GM19239 (cell line): ENCODE results near the gene EDAR.

Source experiments
- DNase-seq: peaks from one replicate; pipeline ENCODE4 v3.0.0; 2011; ENCODE audit warnings: low spot score; ENCODE audit not compliant: insufficient read length
- FAIRE-seq: peaks from 2 replicates; lab custom pipeline; 2011; peaks lifted over from hg19 to GRCh38; lab: Jason Lieb, UNC

Gene EDAR

DNA sequence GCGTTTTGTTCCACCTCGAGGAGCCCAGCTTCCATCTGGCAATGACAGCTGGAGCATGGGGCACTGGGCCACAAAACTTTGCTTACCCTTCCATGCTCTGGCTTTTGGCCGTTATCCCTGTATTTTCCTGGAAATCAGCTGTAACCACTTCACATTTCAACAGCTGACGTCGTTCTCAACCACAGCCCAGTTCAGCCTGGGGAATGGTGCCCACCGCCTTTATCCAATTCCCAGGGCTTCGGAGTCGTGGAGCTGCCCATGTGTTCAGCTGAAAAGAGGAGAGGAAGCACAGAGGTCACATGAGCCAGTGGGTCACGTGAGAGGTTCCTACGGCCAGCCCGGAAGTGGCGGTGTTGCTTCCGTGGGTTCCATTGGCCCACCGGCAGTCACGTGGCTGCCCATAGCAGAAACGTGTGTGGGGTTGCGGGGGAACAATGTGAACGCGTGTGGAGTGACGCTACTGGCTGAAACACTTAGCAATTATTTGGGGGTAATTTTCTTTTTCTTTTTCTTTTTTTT, 16.7 kb upstream of the EDAR start:
- no peak for DNase-seq
- FAIRE-seq: no peak

DNA sequence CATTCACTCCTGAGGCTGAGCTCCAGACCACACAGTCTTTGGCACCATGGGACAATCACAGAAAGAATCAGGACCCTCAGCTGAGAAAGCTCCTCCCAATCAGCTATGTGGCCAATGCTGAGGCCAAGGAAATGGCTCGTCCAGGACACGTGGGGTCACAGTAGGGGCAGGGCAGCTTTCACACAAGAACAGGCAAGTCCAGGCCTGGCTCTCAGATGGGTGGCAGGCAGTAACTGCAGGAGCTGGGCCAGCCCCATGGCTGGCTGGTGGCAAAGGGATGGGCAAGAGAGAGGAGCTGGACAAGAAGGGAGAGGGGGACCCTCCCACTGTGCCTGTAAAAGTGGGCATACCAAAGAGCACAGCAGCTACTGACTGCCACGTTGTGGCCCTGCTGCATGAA, 12.2 kb upstream of the EDAR start:
- FAIRE-seq (no peak), DNase-seq (no peak)

DNA sequence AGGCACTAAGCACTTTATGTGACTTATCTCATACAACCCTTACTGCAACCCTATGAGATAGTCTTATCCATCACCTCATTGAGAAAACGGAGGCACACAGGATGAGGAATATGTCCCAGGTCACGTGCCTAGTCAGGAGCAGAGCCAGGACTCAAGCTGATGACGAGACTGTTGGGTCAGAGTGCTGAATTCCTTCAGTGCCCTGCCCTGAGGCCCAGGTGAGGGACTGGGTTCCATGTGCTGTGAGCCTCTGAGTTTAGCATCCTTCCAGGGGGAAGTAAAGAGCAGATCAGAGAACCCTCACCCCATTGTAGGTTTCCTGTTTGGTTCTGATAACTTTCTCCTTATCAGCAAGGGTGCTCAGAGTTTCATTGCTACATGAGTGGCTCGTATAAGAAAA, 11.7 kb upstream of the EDAR start:
- no peak for FAIRE-seq
- no peak for DNase-seq

DNA sequence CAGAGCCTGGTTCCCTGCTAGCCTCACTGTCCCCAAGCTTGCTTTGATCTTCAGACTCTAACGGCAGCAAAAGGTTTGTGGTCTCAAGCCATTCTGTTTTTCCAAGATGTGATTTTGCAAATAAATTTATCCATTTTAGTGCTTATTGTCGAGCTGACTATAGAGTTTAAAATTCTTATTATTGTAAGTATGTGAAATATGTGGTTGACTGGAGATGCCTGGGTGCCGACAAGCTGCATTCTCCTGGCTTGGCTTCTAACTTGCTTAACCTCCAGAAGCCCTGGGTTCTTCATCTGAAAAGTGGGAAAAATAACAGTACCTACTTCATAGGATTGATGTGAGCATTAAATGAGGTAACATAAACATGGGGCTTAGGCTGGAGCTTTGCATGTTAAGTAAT, 9.9 kb upstream of the EDAR start:
- FAIRE-seq (no peak), DNase-seq (no peak)

DNA sequence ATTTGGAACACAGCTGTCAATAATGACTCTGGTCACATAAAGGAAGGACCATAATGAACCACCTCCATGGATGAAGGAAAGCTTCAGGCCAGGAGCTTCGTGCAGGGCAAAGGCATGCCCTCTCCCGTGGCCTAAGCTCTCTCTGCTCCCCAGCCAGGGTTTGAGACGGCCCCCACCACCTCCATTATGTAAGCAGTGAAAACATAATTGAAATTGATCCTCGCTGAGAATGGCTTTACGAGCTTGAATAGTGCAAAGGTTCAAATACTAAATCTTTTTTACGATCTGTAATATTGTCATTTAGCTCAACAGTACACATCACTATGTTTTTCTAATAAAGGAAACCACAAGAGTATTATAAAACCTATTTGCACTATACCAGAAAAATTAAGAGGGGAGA, 5.2 kb upstream of the EDAR start:
- DNase-seq (no peak), FAIRE-seq (no peak)

DNA sequence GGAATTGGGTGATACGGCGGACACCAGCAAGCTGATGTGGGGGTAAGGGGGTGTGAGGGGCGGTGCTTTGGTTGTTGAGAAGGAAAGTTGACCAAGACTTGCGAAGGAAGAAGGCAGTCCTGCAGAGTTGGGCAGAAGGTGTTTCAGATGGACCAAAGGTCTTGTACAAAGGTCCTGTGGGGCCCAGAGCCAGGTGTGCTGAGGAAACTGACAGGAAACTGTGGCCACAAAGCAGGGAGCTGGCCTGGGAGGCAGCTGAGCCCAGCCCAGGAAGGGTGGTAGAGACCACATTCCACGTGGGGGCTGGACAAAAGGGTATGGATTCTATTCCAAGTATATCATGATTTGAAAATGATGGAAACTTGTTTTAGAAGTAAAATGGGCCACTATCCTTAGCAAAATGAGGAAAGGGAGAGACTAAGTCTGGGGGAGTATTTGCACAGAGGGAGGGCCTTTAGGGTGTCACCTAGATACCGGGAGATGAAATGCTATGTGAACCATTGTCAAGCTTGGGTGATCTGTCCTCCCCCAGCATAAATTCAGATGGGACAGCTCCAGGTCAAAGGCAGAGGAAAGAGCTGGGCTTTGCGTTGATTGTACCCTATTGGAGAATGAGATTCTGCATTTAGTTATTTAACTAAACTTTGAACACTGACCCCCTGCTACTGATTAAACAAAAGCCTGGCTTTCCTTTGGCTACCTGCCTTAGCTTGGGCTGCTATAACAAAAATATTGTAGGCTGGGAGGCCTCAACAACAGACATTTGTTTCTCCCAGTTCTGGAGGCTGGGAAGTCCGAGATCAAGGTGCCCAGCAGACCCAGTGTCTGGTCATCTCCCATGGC, 4.3 kb upstream of the EDAR start:
- FAIRE-seq (no peak), DNase-seq (no peak)

DNA sequence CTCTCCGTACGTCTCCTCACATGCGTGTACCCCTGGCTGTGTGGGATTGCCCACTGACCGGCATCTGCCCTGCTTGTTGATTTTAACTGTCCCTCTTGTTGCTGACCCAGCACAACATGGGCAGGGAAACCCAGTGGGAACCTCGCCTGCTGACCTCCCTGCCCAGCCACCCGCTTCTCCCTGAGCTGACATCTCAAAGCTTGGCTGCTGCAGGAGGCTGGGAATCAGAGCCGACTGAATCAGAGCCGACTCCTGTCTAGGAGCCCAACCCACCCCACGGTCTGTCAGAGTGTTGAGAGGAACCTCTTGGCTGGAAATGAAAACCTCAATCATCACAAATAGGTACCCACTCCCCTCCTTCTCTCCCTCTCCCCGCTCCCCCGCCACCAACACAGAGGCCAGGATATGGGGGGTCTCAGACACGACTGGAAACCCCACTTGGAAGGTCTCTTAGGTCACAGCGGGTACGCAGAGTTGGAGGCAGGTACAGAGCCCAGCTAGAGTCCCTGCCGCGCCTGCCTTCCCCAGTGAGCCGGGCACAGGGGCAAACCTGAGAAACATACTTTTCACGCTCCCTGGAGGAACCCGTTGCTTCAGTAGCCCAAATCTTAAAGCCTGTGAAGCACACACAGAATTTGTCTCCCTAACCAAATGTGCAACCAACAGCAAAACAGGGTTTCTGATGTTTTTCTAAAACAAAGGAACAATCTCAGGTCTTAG, 784 bp downstream of the EDAR start:
- DNase-seq: no peak

DNA sequence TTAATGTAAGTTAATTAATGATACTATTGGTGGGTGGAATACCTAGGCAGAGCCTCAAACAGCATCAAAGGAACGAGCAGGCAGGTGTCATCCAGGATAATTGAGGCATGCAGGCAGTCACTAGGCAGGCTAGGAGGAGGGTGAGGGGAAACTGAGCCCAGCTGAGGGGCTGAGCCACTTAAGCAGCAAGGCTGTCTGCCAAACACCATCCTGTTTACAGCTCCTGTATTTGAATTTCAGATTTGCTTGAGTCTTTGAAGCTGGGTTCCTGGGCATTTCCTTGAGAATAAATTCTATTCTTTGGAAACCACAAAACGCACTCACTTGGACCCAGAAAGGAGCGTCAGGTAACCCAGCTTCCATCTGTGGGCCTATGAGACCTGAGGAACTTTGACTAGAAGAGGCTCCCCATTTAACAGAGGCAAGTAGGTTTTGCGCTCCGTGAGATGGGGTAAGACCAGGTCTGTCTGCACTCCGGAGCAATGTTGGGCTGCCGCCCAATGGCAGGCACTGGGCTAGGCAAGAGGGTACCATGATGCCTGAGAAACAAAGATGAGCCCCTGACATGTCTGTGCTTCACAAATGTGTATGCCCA, 2.0 kb downstream of the EDAR start:
- FAIRE-seq: no peak

More for the DNA sequence above, 784 bp downstream of the EDAR start:
- FAIRE-seq: no peak

DNA sequence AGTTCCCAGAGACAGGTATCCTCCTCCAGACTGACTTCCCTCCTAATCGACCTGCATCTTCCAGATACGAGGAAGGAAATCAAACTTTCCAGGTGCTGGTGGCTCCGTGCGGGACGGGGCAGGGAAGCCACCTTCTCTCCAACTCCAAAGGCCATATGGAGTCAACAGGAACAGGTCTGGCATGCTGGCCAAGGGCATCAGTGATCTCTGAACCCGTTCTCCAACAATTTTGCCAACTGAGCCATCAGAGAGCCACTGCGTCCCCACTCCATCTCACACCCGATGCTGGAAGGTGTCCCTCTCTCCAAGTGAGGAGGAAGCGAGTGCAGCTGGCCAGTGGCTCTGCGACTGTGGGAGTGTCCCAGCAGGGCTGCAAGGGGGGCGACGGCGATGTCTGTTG, 5.4 kb downstream of the EDAR start:
- no peak for FAIRE-seq
- DNase-seq: no peak

More for the DNA sequence above, 2.0 kb downstream of the EDAR start:
- DNase-seq: no peak

DNA sequence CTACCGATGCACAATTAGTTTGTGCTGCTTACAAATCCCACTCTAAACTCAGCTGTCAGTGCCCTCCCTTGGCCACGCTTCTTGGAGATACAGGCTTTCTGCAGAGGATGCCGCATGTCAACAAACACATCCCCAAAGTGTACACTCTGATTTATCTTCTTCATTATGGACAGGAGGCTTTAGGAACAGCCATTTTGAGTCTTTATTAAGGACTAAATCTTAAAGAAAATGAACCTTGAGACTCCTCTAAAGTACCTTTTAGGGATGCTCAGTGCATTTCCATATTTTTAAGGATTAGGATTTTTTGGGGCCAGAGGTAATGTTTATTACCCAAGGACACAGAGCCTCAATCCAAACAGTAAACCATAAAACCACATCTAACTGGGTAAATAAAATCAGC, 6.0 kb downstream of the EDAR start:
- FAIRE-seq (no peak), DNase-seq (no peak)

DNA sequence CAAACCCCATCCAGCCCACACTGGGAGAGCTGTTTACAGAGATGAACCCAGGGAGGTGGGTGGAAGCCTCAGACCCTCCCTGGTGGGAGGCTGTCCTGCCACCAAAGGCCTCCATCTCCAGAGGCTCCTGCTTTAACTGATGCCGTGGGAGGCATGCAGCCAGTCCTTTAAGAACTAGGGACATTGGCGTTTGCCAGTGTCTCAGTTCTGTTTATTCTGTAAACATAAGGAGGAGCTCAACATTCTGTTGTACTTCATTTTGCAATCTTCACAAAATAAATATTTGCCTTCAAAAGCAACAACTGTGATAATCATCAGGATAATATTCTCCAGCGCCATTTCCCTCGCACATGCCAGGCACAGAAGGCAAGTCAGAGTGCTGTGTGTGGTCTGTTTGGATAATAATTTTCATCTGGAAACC, 6.8 kb downstream of the EDAR start:
- no peak for DNase-seq
- FAIRE-seq: no peak

DNA sequence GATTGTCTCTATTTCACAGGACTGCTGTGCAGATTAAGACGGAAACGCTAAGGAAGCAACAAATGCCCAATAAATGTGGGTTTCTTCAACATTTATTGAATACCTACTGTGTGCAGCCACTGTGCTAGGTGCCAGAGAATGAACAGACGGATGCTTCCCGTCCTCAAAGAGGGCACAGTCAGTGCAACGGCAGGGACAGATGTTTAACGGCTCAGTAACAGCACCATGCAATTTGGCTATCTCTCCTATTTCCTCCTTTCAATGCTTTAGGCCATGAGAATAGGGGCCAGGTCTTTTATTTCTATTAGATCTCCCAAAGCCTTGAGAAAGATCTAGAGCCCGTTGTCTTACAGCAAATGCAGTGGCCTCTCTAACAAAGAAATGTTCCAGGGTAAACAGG, 7.2 kb downstream of the EDAR start:
- DNase-seq (no peak), FAIRE-seq (no peak)

DNA sequence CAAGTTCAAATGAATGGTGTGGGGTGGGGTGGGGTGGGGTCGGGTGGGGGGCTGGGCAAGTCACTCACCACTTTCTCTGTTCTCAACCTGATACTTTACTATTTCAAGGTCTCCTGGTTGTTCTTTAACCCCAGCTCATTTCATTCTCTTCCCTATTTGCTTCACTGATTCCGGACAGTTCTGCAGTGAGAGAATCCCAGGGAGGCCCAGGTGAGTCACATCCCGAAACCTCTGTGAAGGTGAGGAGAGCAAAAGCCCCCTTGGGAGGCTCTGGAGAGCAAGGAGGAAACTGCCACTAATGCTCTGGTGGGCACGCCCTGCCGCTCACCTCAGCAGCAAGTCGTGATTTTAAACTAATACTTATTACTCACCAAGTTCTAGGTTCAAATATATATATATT, 8.9 kb downstream of the EDAR start:
- no peak for DNase-seq
- no peak for FAIRE-seq

DNA sequence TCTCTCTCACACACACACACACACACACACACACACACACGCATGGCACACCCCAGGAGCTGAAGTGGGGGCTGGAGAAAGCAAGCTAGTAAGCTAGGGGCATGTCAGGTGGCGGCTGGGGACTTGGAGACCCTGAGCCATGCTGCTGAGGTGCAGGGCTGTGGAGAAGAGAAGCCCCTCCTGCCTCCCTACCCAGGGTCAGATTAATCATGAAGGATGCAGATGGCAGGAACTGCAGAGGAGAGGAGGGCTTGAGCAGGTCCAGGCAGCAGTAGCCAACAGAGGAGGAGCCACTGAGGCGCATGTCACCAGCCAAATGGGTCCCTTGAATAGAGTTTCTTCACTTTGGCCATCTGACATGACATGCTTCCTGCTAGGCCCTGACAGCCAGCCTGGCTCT, 9.6 kb downstream of the EDAR start:
- no peak for FAIRE-seq
- no peak for DNase-seq

DNA sequence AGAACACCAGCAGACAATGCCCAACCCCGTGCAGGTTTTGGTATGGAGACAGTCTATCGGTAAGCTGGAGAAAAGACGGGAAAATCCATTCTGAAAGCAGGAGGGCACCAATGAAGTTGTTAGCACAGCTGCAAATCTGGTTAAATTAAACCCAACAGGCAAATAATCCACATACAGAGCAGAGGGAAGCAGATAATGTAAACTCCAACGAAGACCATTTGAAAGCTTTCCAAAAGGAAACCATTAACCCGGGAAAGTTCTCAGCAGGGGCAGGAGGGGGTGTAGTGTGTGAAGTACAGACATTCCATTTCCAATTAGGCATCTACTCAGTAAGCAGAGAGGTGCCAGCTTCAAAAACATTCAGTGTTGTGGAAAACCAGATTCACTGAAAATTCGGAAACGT, 10.3 kb downstream of the EDAR start:
- no peak for FAIRE-seq
- no peak for DNase-seq

DNA sequence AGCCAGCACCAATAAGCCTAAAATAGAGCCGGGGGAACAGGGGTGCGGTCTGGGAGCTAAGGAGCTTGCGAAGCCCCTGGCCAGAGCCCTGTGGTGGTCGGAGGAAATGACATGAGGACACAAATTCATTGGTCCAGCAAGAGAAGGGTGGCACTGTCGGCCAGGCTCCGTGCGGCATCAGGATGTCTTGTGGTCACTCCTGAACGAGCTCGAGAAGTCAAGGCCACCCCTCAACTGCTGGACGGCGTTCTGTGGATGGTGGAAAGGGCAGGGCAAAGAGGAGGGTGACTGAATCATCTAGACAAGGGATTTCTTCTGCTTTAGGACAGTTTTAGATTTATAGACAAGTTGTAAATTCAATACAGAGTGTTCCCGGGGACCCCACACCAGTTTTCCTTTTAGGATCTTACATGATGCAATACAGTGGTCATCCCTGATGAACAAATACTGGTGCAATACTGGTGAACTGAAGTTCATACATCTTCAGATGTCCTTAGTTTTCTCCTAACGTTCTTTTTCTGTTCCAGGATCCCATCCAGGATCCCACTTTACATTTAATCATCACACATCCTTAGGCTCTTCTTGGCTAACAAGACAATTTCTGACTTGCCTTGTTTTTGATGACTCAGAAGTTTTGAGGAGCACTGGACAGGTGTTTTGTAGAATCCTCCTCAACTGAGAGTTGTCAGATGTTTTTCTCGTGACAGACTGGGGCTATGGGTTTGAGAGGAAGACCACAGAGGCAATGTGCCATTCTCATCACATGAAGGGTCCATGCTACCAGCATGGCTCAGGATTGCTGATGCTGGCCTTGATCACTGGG, 13.2 kb downstream of the EDAR start:
- no peak for FAIRE-seq
- no peak for DNase-seq

DNA sequence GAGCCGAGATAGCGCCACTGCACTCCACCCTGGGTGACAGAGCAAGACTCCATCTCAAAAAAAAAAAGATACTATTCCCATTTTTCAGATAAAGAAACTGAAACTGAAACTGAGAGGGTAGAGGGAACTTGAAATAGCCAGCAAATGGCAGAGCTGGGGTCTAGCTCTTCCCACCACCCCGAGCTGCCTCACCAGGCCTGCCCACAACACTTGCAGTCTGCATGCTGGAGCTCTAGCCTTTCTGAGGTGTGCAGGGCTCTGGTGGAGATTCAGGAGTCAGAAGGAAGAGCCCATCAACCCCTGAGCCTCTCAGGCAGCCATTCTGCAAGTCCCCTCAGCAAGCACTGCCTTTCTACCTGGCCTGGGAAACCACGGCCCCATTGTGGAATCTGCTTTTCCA, 14.3 kb downstream of the EDAR start:
- FAIRE-seq: no peak
- DNase-seq: no peak

DNA sequence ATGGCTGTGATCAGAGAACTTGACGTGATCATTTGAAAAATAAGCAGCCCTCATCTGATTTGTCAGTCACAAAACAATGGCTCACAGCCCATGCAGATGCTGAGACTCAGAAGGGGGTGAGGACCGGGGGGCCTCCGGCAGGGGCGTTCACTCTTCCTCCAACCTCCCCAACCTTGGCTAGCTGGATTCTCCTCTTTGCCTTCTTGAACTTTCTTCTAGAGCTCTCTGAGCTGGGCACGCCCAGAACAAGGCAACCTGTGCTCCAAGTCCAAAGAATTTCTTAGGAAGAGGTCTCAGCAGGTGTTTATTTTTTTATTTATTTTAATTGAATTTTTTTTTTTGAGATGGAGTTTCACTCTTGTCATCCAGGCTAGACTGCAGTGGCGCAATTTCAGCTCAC, 16.4 kb downstream of the EDAR start:
- DNase-seq (no peak), FAIRE-seq (no peak)

DNA sequence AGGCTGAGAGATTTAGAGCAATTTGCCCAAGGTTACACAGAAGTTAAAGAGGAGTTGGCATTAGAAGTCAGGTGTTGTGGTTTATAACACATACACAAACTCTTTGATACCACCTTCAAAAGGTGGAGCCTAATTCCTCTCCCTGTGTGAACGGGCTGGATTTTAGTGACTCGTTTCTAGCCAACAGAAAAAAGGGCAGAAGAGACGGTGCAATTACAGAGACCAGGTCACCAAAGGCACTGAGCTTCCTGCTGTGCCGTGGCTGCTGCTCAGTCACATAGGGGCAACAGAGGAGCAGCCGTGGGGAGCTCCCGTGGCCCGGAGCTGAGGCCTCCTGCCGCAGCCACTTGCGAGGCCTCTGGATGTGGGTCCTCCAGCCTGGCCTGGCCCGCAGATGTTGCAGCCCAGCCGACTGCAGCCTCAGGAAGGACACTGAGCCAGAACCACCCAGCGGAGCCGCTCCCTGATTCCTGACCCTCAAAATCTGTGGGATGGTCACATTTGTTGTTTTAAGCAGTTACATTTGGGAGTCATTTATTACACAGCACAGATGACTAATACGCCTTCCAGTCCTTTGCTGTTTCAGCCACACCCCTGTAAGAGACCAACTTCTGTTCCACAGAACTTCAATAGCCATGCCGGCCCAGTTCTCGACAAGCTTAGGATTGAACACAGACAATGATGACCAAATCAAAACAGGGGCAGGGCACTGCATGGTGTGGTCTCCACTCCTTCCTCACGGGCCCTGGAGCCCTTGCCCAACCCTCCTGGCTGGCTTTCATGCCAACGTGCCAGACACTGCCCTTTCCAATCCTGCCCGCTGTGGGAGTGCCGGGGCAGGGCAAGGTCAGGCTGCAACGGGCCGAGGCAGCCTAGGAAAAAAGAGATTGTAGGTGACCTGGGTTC, 17.1 kb downstream of the EDAR start:
- DNase-seq: no peak
- no peak for FAIRE-seq
